GM21390 (cell line): ENCODE measurements around the gene HMGCL.
"Not testable (repeated sequence)": the region's sequence is repeated elsewhere in the genome, so short reads cannot be mapped to it uniquely, and the experiment has no call there.

Experiments
- ATAC-seq: cut with Tn5 transposase; IDR thresholded peaks from one replicate; pipeline ENCODE4 v1.9.1; 2021; ENCODE audit not compliant: unreplicated experiment

Gene HMGCL

GRCh38 chr1:23827717-23828116 lies 2.5 kb upstream of the HMGCL start:
- no peak for ATAC-seq

DNA sequence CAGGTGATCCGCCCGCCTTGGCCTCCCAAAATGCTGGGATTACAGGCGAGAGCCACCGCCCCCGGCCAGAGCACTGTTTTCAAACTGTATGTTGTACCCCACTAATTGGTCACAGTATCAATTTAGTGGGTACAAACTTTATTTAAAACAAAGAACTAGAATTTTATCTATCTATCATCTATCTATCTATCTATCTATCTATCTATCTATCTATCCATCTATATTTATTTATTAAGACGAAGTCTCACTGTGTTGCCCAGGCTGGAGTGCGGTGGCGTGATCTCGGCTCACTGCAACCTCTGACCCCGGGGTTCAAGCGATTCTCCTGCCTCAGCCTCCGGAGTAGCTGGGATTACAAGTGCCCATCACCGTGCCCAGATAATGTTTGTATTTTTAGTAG lies 1.4 kb upstream of the HMGCL start:
- not testable (repeated sequence) for ATAC-seq

- no peak for ATAC-seq
Observed at GRCh38 chr1:23825762-23826522, 713 bp upstream of the HMGCL start.

DNA sequence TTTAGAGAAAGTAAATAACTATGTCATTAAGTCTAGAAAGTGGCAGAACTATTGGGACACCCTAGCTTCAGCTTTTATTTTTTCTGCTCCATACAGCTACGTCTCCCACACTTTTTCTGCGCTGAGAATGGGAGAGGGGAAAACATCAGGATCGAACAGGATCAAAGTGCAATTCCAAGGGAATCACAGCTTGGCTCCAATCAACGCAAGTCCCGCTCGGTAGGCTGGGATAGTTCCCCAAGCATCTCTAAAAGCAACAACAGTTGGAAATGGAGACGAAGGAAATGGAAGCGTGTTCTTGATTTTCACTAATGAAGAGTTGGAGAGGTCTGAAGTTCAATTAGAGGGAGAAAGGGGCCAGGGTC lies 536 bp downstream of the HMGCL start:
- no peak for ATAC-seq

- ATAC-seq: no peak
Observed at GRCh38 chr1:23823767-23824166, 1.5 kb downstream of the HMGCL start.

GRCh38 chr1:23817633-23818032 lies 7.6 kb downstream of the HMGCL start:
- no peak for ATAC-seq

DNA sequence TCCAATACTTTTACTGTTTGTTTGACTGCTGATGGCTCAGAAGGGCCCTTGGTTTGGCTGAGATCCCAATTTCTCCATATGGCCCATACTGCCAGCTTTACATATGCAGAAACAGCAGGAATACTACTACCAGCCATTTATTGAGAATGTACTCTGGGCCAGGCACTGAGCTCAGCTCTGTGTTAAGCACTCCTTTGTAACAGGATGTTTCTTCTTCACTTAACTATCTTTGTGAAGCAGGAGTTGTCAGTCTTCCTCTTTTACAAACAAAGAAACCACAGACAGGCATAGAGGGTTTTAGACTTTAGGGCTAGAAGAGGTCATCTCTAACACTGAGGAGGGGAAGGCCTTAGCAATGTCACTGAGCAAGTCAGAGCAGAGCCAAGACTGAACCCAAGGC lies 8.3 kb downstream of the HMGCL start:
- no peak for ATAC-seq

GRCh38 chr1:23816361-23816760 lies 8.9 kb downstream of the HMGCL start:
- ATAC-seq: no peak

GRCh38 chr1:23814016-23814415 lies 11.2 kb downstream of the HMGCL start:
- no peak for ATAC-seq

DNA sequence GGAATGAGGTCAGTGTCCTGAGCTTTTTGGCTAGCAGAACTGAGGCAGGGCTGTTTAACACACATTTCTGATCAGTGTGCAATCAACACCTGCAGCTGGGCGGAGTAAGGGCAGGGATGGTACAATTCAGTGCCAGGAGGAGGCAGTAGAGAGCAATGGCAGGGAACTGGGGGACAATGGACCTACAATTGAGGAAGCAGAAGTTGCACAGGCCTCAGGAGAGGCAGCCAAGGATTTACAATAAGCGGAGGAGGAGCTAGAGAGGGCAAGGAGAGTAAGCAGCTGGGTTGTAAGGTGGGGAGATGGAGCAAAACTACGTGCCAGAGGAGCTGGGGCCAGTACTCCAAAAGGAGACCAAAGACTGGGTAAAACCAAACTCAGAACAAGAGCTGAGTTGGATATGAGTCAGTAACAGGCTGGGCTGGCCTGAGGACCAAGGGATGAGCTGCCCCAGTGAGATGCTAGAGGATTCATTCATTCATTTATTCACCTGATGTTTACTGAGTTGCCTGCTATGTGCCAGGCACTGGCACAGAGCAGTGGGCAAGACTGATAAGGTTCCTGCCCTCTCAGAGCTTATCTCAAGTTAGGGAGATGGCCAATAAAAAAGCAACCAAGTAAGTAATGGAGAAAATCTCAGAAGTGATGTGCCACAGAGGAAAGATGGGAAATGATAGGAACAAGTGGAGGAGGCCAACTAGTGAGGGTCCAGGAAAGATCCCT lies 14.2 kb downstream of the HMGCL start:
- peak; percentile 55 for ATAC-seq

DNA sequence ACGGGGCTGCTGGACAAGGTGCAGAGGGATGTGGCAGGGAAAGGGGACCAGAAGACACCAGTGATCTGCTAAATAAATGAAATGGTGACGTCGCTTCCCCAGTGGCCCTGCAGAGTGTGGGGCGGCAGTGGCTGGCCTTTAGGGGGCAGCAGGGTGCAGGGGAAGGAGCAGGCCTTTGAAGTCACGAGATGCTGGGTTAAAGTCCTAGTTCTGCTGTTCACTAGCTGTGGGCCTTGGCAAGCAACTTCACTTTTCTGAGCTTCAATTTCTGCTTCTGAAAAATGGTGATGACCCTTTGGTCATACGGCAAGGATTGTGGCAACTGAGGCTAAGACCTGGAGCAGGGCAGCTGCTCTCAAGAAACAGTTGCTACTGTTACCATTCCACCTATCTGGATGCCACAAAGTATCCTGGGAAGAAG lies 15.5 kb downstream of the HMGCL start:
- ATAC-seq: no peak

DNA sequence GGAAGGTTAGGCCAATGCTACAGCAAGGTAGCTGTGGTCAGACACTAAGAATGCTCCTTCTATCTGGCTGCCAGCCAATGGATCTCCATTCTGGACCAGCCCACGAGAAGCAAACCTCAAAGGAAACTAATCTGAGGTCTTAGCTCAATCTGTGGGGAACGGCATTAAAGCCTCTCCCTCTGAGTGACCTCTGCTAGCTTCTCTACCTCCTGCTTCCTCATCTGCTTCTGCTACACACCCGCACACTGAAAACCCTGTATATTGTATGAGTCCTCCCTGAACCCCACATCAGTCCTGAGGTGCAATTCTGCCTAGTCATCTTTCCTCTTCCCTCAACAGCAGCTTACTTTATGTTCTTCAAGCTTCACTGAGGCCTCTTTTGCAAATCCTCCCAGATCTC lies 17.8 kb downstream of the HMGCL start:
- ATAC-seq: no peak

DNA sequence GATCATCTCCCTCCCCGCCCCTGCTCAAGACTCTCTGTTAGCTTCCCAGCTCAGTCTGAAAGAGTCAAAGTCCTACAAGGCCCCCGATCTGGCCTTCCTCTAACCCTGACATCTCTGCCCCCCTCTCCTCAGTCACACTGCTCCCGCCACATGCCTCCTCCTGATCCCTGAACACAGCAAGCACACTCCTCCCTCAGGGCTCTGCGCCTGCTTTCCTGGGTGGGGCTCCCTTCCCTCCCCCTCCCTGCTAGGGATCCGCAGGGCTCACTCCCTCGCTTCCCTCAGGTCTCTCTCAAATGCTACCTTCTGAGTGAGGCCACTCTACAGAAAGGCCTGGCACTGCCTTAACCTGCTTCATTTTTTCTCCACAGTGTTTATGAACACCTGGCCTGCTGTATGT lies 18.9 kb downstream of the HMGCL start:
- no peak for ATAC-seq

GRCh38 chr1:23805025-23805424 lies 20.2 kb downstream of the HMGCL start:
- no peak for ATAC-seq

DNA sequence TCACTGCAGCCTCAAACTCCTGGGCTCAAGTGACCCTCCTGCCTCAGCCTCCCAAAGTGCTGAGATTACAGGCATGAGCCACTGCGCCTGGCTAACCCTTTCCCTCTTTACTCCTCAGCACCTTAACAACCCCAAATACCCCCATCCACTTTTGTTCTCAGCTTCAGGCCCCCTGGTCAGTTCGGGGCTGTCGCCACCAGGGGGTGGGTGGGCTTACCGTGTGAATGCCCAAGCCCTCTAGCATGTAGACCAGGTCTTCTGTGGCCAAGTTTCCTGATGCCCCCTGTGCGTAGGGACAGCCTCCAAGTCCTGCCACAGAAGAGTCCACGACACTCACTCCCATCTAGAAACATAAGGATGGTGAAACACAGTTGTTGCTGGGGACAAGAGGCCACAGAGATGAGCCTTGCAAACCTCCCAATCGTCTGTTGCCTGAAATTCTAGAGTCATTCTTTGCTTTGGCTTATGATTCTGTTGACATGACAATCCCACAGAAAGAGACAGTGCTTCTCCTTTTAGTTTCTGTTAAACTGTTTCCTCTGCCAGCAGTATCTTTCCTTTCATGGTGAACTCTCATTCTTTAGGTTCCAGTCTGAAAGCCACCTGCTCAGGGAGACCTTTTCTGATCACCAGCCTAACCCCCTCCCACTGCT lies 20.9 kb downstream of the HMGCL start:
- ATAC-seq: no peak

DNA sequence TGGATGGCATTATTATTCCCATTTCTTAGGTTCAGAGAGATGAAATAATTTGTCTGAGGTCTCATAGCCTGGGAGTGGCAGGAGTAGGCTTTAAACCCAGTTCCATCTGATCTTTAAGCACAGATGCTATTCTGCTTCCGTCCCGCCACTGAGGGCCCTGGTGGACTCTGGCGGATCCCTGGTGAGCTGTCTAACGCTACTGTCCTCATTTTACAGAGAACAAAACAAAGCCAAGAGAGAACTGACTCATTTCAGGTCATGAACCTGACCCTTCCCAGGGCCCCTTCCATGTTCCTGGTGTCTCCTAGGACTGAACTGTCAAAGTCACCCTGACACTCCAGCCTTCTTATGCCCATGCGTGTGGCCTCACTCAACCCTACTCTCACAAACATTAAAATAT lies 21.6 kb downstream of the HMGCL start:
- no peak for ATAC-seq

- ATAC-seq: not testable (repeated sequence)
Observed at GRCh38 chr1:23802809-23803342, 22.4 kb downstream of the HMGCL start.

DNA sequence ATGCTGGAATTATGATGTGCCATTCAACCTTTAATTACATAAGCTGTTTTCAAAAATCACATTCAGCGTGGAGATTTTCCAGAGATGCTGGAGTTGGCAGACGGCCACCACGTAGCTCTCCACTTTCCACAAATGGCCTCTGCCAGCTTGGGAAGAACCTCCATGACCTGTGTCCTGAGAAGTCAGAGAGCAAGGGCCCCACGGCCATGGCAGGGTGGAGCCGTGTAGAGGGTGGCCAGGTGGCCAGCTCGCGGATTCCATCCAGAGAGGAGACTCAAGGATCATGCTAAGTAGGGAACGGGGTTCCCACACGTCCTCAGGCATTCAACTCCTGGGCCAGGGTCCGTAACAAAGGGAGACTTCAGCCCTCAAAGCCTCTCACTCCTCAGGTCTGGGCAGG lies 23.4 kb downstream of the HMGCL start:
- no peak for ATAC-seq

DNA sequence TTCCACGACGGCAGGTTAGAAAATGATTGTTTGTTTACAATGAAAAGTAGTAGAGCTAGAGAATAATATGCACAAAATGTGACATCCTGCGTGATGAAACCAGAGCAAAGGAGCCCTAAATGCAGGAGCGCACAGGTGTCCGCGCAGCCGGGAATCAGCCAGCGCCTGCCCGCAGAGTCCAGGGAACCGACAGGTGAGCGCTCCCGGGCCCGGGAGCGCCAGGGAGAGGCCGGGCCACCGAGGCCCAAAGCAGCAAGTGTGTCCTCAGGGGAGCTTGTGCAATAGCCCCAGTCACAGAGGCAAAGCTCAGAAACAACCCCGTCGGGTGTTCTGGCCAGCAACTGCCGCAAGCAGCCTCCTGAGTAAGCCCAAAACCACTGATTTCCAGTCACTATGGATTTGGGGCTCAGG lies 23.9 kb downstream of the HMGCL start:
- no peak for ATAC-seq

- ATAC-seq: peak; percentile 81
Observed at GRCh38 chr1:23800400-23801337, 24.6 kb downstream of the HMGCL start, which contains the start of gene GALE. Gene GALE (minus strand): TSS chr1:23800754. CDS start chr1:23799007, 1,747 bp downstream.
